Caco-2 (cell line): ENCODE results near the gene CSRP2. TPM values are rescaled to one million over a fixed set of nuclear protein-coding genes. Genes with fewer than 3 reads are reported as not detected.

Source experiments
- BruUV-seq: library from RNA; stranded (reverse); fragments of 400-500 nt; replicated peaks from 2 replicates; lab custom pipeline; 2021; lab: Mats Ljungman, UMichigan
- CTCF ChIA-PET: fragments of 300-600 bp; sonication (Branson Sonifier 250); formaldehyde crosslinking; loops from one replicate; lab custom pipeline; 2022; ENCODE audit warnings: antibody characterized with exemption; lab: Charles Lee
- POLR2A ChIA-PET: fragments of 300-600 bp; sonication (Branson Sonifier 250); formaldehyde crosslinking; loops from one replicate; lab custom pipeline; 2022; ENCODE audit warnings: antibody characterized with exemption; lab: Charles Lee
- DNase-seq, 2 experiments: peaks; one replicate each; pipeline versions ENCODE4 v3.0.0 to v3.0.0-alpha.2; 2020 to 2022
- H3K27me3 ChIP-seq: replicated peaks from 2 replicates; pipeline ENCODE4 v1.6.0; 2011; ENCODE audit warnings: low read length; ENCODE audit not compliant: control insufficient read depth, insufficient read depth
- H3K36me3 ChIP-seq: 2 replicates; pipeline ENCODE4 v1.5.1; 2011; ENCODE audit warnings: low read length; ENCODE audit not compliant: control insufficient read depth, insufficient read depth
- H3K4me1 ChIP-seq: fragments of 250-450 bp; sonication (Bioruptor Pico); 2 replicates; pipeline ENCODE4 v1.5.1; 2020; ENCODE audit warnings: mild to moderate bottlenecking
- H3K4me3 ChIP-seq: 2 replicates; pipeline ENCODE4 v1.5.1; 2011; ENCODE audit warnings: low read depth, mild to moderate bottlenecking, control low read depth, low read length
- H3K9me3 ChIP-seq: fragments of 250-450 bp; sonication (Bioruptor Pico); 2 replicates; pipeline ENCODE4 v1.5.1; 2020; ENCODE audit warnings: mild to moderate bottlenecking, moderate library complexity
- H3K27ac Mint-ChIP-seq: one replicate; pipeline ENCODE4 v1.8.0; 2022; ENCODE audit warnings: mixed read lengths; ENCODE audit not compliant: unreplicated experiment
- H3K27me3 Mint-ChIP-seq: one replicate; pipeline ENCODE4 v1.8.0; 2022; ENCODE audit warnings: mixed read lengths; ENCODE audit not compliant: insufficient read depth, unreplicated experiment
- H3K36me3 Mint-ChIP-seq: one replicate; pipeline ENCODE4 v1.8.0; 2022; ENCODE audit warnings: mild to moderate bottlenecking, mixed read lengths; ENCODE audit not compliant: insufficient read depth, unreplicated experiment
- H3K4me1 Mint-ChIP-seq: one replicate; pipeline ENCODE4 v1.8.0; 2022; ENCODE audit warnings: low read depth, mixed read lengths; ENCODE audit not compliant: unreplicated experiment
- H3K4me3 Mint-ChIP-seq: one replicate; pipeline ENCODE4 v1.8.0; 2022; ENCODE audit warnings: mild to moderate bottlenecking, moderate library complexity, mixed read lengths; ENCODE audit not compliant: unreplicated experiment
- H3K9me3 Mint-ChIP-seq: one replicate; pipeline ENCODE4 v1.8.0; 2022; ENCODE audit warnings: mixed read lengths; ENCODE audit not compliant: unreplicated experiment
- intact Hi-C: fragments of 100-400 bp; cut with micrococcal nuclease; formaldehyde crosslinking; loops from one replicate; pipeline ENCODE4 v1.10.0; 2022; ENCODE audit not compliant: unreplicated experiment
- total RNA-seq: library from RNA; stranded (reverse); gene quantifications from 2 replicates; pipeline ENCODE4 v1.2.3, GENCODE V29; 2022
- TF ChIP-seq, protein P1 (sequence below), 2 experiments: fragments of 200-600 bp in 1 of 2; IDR thresholded peaks; 1 replicate in 1 of 2; 2 replicates in 1 of 2; pipeline versions ENCODE4 v1.5.1 to v1.8.0; 2011 to 2022; ENCODE audit warnings: antibody characterized with exemption in 1 of 2, control low read depth in 1 of 2, inconsistent platforms in 1 of 2, low read depth in 1 of 2, low read length in 1 of 2, mild to moderate bottlenecking in 1 of 2, moderate library complexity in 1 of 2; ENCODE audit not compliant: insufficient read depth in 1 of 2, severe bottlenecking in 1 of 2, unreplicated experiment in 1 of 2

The CSRP2 gene
- total RNA-seq, 1 experiment from 2014 or later: 27.9 TPM

GRCh38 chr12:76888775-76889174 is 10.0 kb upstream of the CSRP2 start:
- intact Hi-C loops: no loop called here
- Mint-ChIP-seq H3K9me3 (no peaks in the 10 kb centered on the region), H3K4me3 (no peak overlapping the region), H3K36me3 (no peaks in the 10 kb centered on the region), H3K27ac (no peak overlapping the region), H3K4me1 (no peaks in the 10 kb centered on the region), H3K27me3 (no peaks in the 10 kb centered on the region)
- H3K27me3 ChIP-seq: no peaks in the 10 kb centered on the region
- no peak for DNase-seq
- TF ChIP-seq, protein P1, sequence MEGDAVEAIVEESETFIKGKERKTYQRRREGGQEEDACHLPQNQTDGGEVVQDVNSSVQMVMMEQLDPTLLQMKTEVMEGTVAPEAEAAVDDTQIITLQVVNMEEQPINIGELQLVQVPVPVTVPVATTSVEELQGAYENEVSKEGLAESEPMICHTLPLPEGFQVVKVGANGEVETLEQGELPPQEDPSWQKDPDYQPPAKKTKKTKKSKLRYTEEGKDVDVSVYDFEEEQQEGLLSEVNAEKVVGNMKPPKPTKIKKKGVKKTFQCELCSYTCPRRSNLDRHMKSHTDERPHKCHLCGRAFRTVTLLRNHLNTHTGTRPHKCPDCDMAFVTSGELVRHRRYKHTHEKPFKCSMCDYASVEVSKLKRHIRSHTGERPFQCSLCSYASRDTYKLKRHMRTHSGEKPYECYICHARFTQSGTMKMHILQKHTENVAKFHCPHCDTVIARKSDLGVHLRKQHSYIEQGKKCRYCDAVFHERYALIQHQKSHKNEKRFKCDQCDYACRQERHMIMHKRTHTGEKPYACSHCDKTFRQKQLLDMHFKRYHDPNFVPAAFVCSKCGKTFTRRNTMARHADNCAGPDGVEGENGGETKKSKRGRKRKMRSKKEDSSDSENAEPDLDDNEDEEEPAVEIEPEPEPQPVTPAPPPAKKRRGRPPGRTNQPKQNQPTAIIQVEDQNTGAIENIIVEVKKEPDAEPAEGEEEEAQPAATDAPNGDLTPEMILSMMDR (IDR thresholded peaks at IDR 0.05; ENCODE audit: insufficient read depth in 1 of 2, low read depth in 1 of 2, low read length in 1 of 2, severe bottlenecking in 1 of 2, unreplicated experiment in 1 of 2): no peak
- ChIA-PET POLR2A (no interaction called here), CTCF (no interaction called here)
- no peaks in the 10 kb centered on the region for H3K36me3 ChIP-seq
- no peak overlapping the region for H3K4me3 ChIP-seq
- no peaks in the 10 kb centered on the region; the same call in 1 of the 2 replicates for H3K9me3 ChIP-seq
- BruUV-seq: no TSS peak
- H3K4me1 ChIP-seq: no peaks in the 10 kb centered on the region

DNA sequence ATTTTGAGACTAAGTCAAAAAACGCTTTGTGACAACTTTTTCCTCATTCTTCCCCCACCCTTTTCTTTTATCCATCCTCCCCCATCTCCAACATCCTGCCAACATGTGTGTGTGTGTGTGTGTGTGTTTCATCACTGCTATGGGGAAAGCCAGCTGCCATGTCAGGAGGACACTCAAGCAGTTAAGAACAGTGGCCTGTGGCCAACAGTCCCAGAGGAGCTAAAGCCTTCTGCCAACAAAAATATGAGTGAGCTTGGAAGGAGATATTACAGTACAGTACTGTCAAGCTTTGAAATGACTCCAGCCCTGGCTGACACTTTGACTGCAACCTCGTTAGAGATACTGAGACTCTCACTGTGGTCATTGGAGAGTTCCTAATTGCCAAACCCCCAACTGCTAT is 5.0 kb upstream of the CSRP2 start:
- no peaks in the 10 kb centered on the region for H3K9me3 ChIP-seq
- no peaks in the 10 kb centered on the region for H3K27me3 ChIP-seq
- H3K27me3 Mint-ChIP-seq: no peaks in the 10 kb centered on the region
- BruUV-seq: no TSS peak
- no peak for DNase-seq
- TF ChIP-seq, protein P1 (IDR thresholded peaks at IDR 0.05; ENCODE audit: insufficient read depth in 1 of 2, low read depth in 1 of 2, low read length in 1 of 2, severe bottlenecking in 1 of 2, unreplicated experiment in 1 of 2): no peak
- H3K4me3 Mint-ChIP-seq: no peak overlapping the region
- no peaks in the 10 kb centered on the region for H3K4me1 ChIP-seq
- intact Hi-C loops: no loop called here
- H3K36me3 ChIP-seq: no peaks in the 10 kb centered on the region
- peaks cover 8% of the 10 kb centered on the region for H3K36me3 Mint-ChIP-seq
- CTCF ChIA-PET: no interaction called here
- no peaks in the 10 kb centered on the region for H3K9me3 Mint-ChIP-seq
- no peak overlapping the region for H3K27ac Mint-ChIP-seq
- H3K4me1 Mint-ChIP-seq: no peaks in the 10 kb centered on the region
- POLR2A ChIA-PET: no interaction called here
- no peak overlapping the region for H3K4me3 ChIP-seq

- BruUV-seq: no TSS peak
- H3K4me3 ChIP-seq: no peak overlapping the region
- H3K27ac Mint-ChIP-seq: no peak overlapping the region
- POLR2A ChIA-PET: no interaction called here
- TF ChIP-seq, protein P1 (IDR thresholded peaks at IDR 0.05; ENCODE audit: insufficient read depth in 1 of 2, low read depth in 1 of 2, low read length in 1 of 2, severe bottlenecking in 1 of 2, unreplicated experiment in 1 of 2): no peak
- intact Hi-C loops: no loop called here
- CTCF ChIA-PET: no interaction called here
- H3K36me3 ChIP-seq: no peaks in the 10 kb centered on the region
- no peaks in the 10 kb centered on the region for H3K9me3 Mint-ChIP-seq
- no peaks in the 10 kb centered on the region for H3K27me3 Mint-ChIP-seq
- H3K4me3 Mint-ChIP-seq: no peak overlapping the region
- H3K9me3 ChIP-seq: no peaks in the 10 kb centered on the region
- H3K4me1 Mint-ChIP-seq: no peaks in the 10 kb centered on the region
- H3K36me3 Mint-ChIP-seq: peaks cover 14% of the 10 kb centered on the region
- H3K4me1 ChIP-seq: no peaks in the 10 kb centered on the region
- no peak for DNase-seq
- H3K27me3 ChIP-seq: no peaks in the 10 kb centered on the region
Measured at GRCh38 chr12:76883151-76883550, 4.3 kb upstream of the CSRP2 start.
